A549 treated with CORT108297 at 1 μM for 4 hours (cell line): ENCODE measurements around the gene CDY1B. TPM values are rescaled to one million over a fixed set of nuclear protein-coding genes. Genes with fewer than 3 reads are reported as not detected.

Experiments used
- total RNA-seq: library from RNA; stranded (reverse); fragments of 200-300 nt; extraction: Qiagen RNA extraction; gene quantifications from 5 replicates; pipeline ENCODE4 v1.2.3, GENCODE V29; 2022

The CDY1B gene
- not detected in 5 replicates for total RNA-seq

GRCh38 chrY:24047919-24048318 is at the start of gene CDY1B:
CDY1B (minus strand) TSS chrY:24048019; CDS start chrY:24047688, 331 bp downstream.

